ENCODE data around the gene FRYL.

GRCh38 chr4:48493452-48494100, 286.5 kb downstream of the FRYL start:
- TF ChIP-seq POLR2AphosphoS5 (IDR thresholded peaks at IDR 0.05; ENCODE audit: low read depth, low read length) (no peak), TAF1 (IDR thresholded peaks at IDR 0.05; ENCODE audit: borderline replicate concordance, insufficient read depth, low read length) (no peak)
- TF ChIP-seq, protein P1, sequence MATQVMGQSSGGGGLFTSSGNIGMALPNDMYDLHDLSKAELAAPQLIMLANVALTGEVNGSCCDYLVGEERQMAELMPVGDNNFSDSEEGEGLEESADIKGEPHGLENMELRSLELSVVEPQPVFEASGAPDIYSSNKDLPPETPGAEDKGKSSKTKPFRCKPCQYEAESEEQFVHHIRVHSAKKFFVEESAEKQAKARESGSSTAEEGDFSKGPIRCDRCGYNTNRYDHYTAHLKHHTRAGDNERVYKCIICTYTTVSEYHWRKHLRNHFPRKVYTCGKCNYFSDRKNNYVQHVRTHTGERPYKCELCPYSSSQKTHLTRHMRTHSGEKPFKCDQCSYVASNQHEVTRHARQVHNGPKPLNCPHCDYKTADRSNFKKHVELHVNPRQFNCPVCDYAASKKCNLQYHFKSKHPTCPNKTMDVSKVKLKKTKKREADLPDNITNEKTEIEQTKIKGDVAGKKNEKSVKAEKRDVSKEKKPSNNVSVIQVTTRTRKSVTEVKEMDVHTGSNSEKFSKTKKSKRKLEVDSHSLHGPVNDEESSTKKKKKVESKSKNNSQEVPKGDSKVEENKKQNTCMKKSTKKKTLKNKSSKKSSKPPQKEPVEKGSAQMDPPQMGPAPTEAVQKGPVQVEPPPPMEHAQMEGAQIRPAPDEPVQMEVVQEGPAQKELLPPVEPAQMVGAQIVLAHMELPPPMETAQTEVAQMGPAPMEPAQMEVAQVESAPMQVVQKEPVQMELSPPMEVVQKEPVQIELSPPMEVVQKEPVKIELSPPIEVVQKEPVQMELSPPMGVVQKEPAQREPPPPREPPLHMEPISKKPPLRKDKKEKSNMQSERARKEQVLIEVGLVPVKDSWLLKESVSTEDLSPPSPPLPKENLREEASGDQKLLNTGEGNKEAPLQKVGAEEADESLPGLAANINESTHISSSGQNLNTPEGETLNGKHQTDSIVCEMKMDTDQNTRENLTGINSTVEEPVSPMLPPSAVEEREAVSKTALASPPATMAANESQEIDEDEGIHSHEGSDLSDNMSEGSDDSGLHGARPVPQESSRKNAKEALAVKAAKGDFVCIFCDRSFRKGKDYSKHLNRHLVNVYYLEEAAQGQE (IDR thresholded peaks at IDR 0.05; ENCODE audit: insufficient read depth in 1 of 2, low read depth in 2 of 2, low read length in 2 of 2), result no peak
